HCT116 (cell line): ENCODE measurements around the gene TMCO5A. TPM values are rescaled to one million over a fixed set of nuclear protein-coding genes. Genes with fewer than 3 reads are reported as not detected.

ENCODE experiments used
- ATAC-seq: fragments of 200-7000 bp; cut with Tn5 transposase; 2 replicates; pipeline ENCODE4 v1.9.1; 2020; ENCODE audit warnings: mild to moderate bottlenecking, moderate library complexity
- BruUV-seq: library from RNA; stranded (reverse); fragments of 400-500 nt; replicated peaks from 2 replicates; lab custom pipeline; 2021; lab: Mats Ljungman, UMichigan
- CTCF ChIA-PET: fragments of 300-600 bp; sonication (Branson Sonifier 250); formaldehyde crosslinking; loops from one replicate; lab custom pipeline; 2021; ENCODE audit warnings: antibody characterized with exemption; lab: Charles Lee
- POLR2A ChIA-PET: fragments of 300-600, 350-600 bp; sonication (Branson Sonifier 250); formaldehyde crosslinking; loops from one replicate; lab custom pipeline; 2021; ENCODE audit warnings: antibody characterized with exemption; lab: Charles Lee
- RAD21 ChIA-PET, 2 experiments: fragments of 300-600 bp; sonication (Branson Sonifier 250); formaldehyde crosslinking; loops; one replicate each; lab custom pipeline; 2023; ENCODE audit warnings: low total read pairs in 2 of 2; ENCODE audit not compliant: uncharacterized antibody in 2 of 2, unreplicated experiment in 2 of 2, low non-redundant PET in 1 of 2; lab: Charles Lee
- DNase-seq: peaks from one replicate; pipeline ENCODE4 v3.0.0-alpha.2; 2010; ENCODE audit warnings: low read depth, low spot score
- H2AFZ ChIP-seq: fragments of 200-600 bp; shearing (Covaris generic), sonication (generic); 2 replicates; pipeline ENCODE4 v1.6.1; 2017; ENCODE audit warnings: low read depth, mixed run types, mixed read lengths, antibody characterized with exemption, low read length; ENCODE audit not compliant: poor library complexity, severe bottlenecking
- H3K27ac ChIP-seq: 2 replicates; pipeline ENCODE4 v1.5.1; 2012; ENCODE audit warnings: low read depth, low read length
- H3K27me3 ChIP-seq: fragments of 200-600 bp; sonication (generic); 2 replicates; pipeline ENCODE4 v1.6.1; 2016; ENCODE audit warnings: mixed run types, low read length, mixed read lengths; ENCODE audit not compliant: insufficient read depth
- H3K36me3 ChIP-seq, 2 experiments: fragments of 200-500 bp in 1 of 2; fragments of 200-600 bp in 1 of 2; sonication (Bioruptor generic) in 1 of 2; sonication (generic) in 1 of 2; 2 replicates each; pipeline versions ENCODE4 v1.5.1 to v1.6.1; 2014 to 2016; ENCODE audit warnings: low read length in 2 of 2, inconsistent platforms in 1 of 2, mixed read lengths in 1 of 2, mixed run types in 1 of 2; ENCODE audit not compliant: insufficient read depth in 2 of 2, control insufficient read depth in 1 of 2
- H3K4me1 ChIP-seq, 2 experiments: fragments of 200-600 bp in 1 of 2; sonication (generic) in 1 of 2; 2 replicates each; pipeline versions ENCODE4 v1.5.1 to v1.6.1; 2012 to 2017; ENCODE audit warnings: low read length in 2 of 2, inconsistent platforms in 1 of 2, mild to moderate bottlenecking in 1 of 2, mixed read lengths in 1 of 2, mixed run types in 1 of 2, moderate library complexity in 1 of 2; ENCODE audit not compliant: insufficient read depth in 2 of 2, control insufficient read depth in 1 of 2
- H3K4me2 ChIP-seq: fragments of 200-600 bp; sonication (generic); 2 replicates; pipeline ENCODE4 v1.6.1; 2017; ENCODE audit warnings: mixed run types, low read length, mixed read lengths
- H3K4me3 ChIP-seq, 2 experiments: fragments of 200-600 bp in 1 of 2; sonication (generic) in 1 of 2; replicated peaks in 1 of 2; 2 replicates each; pipeline ENCODE4 v1.5.1; 2011 to 2016; ENCODE audit warnings: low read length in 2 of 2, control low read depth in 1 of 2, low read depth in 1 of 2, mild to moderate bottlenecking in 1 of 2, mixed read lengths in 1 of 2, mixed run types in 1 of 2
- H3K79me2 ChIP-seq: fragments of 200-600 bp; sonication (generic); 2 replicates; pipeline ENCODE4 v1.6.1; 2017; ENCODE audit warnings: mild to moderate bottlenecking, mixed run types, low read length, moderate library complexity, mixed read lengths; ENCODE audit not compliant: insufficient read depth
- H3K9ac ChIP-seq: fragments of 200-600 bp; sonication (generic); 2 replicates; pipeline ENCODE4 v1.6.1; 2016; ENCODE audit warnings: low read length, mixed read lengths
- H3K9me2 ChIP-seq: fragments of 200-600 bp; sonication (generic), shearing (Covaris generic); 2 replicates; pipeline ENCODE4 v1.6.1; 2017; ENCODE audit warnings: mixed run types, mild to moderate bottlenecking, moderate library complexity; ENCODE audit not compliant: insufficient read depth
- H3K9me3 ChIP-seq, 2 experiments: fragments of 200-500 bp in 1 of 2; fragments of 200-600 bp in 1 of 2; sonication (Bioruptor generic) in 1 of 2; sonication (generic) in 1 of 2; 2 replicates each; pipeline ENCODE4 v1.6.1; 2014 to 2017; ENCODE audit warnings: low read length in 2 of 2, mixed read lengths in 2 of 2, inconsistent platforms in 1 of 2, low read depth in 1 of 2, mild to moderate bottlenecking in 1 of 2, mixed run types in 1 of 2, moderate library complexity in 1 of 2; ENCODE audit not compliant: control insufficient read depth in 1 of 2, insufficient read depth in 1 of 2
- H4K20me1 ChIP-seq: fragments of 200-600 bp; sonication (generic), shearing (Covaris generic); 2 replicates; pipeline ENCODE4 v1.6.1; 2017; ENCODE audit warnings: mixed run types, mild to moderate bottlenecking, moderate library complexity; ENCODE audit not compliant: insufficient read depth
- CBX3 ChIP-seq: IDR thresholded peaks from 2 replicates; pipeline ENCODE4 v1.6.1; 2012; ENCODE audit warnings: low read depth
- EGR1 ChIP-seq: IDR thresholded peaks from 2 replicates; pipeline ENCODE4 v1.6.1; 2012; ENCODE audit warnings: low read depth
- ELF1 ChIP-seq: IDR thresholded peaks from 2 replicates; pipeline ENCODE4 v1.6.1; 2012; ENCODE audit warnings: low read depth, borderline replicate concordance
- EZH2phosphoT487 ChIP-seq: fragments of 200-600 bp; IDR thresholded peaks from 2 replicates; pipeline ENCODE4 v1.6.1; 2018; ENCODE audit warnings: antibody characterized with exemption, borderline replicate concordance
- JUND ChIP-seq: IDR thresholded peaks from 2 replicates; pipeline ENCODE4 v1.6.1; 2012
- MAX ChIP-seq: IDR thresholded peaks from 2 replicates; pipeline ENCODE4 v1.6.1; 2012
- POLR2A ChIP-seq: IDR thresholded peaks from 2 replicates; pipeline ENCODE4 v1.7.0; 2011; ENCODE audit warnings: borderline replicate concordance; ENCODE audit not compliant: insufficient read depth, insufficient read length; ENCODE audit errors: extremely low read depth
- RAD21 ChIP-seq: IDR thresholded peaks from 2 replicates; pipeline ENCODE4 v1.6.1; 2012; ENCODE audit warnings: low read depth, mild to moderate bottlenecking
- REST ChIP-seq: IDR thresholded peaks from 2 replicates; pipeline ENCODE4 v1.6.1; 2012; ENCODE audit warnings: low read depth
- SP1 ChIP-seq: IDR thresholded peaks from 2 replicates; pipeline ENCODE4 v1.6.1; 2012; ENCODE audit warnings: low read depth
- SRF ChIP-seq: IDR thresholded peaks from 2 replicates; pipeline ENCODE4 v1.6.1; 2012; ENCODE audit warnings: low read depth
- TCF7L2 ChIP-seq: IDR thresholded peaks from 2 replicates; pipeline ENCODE4 v1.7.0; 2011; ENCODE audit warnings: borderline replicate concordance, inconsistent platforms; ENCODE audit not compliant: insufficient read depth, insufficient read length; ENCODE audit errors: extremely low read depth
- YY1 ChIP-seq: IDR thresholded peaks from 2 replicates; pipeline ENCODE4 v1.6.1; 2011; ENCODE audit warnings: low read length, low read depth, moderate library complexity, mild to moderate bottlenecking; ENCODE audit not compliant: insufficient replicate concordance; ENCODE audit errors: extremely low read depth
- ZFX ChIP-seq: fragments of 450-650 bp; IDR thresholded peaks from 2 replicates; pipeline ENCODE4 v1.6.1; 2017
- intact Hi-C: fragments of 100-400 bp; cut with micrococcal nuclease; formaldehyde crosslinking; loops from 2 replicates; pipeline ENCODE4 v1.10.0; 2022
- total RNA-seq: library from RNA; stranded (reverse); gene quantifications from one replicate; pipeline ENCODE4 v1.2.1, GENCODE V29; 2021; ENCODE audit not compliant: unreplicated experiment
- TF ChIP-seq, protein P1 (sequence below), 3 experiments: fragments of 200-600 bp in 1 of 3; sonication (generic) in 1 of 3; IDR thresholded peaks in 2 of 3; conservative IDR thresholded peaks in 1 of 3; 2 replicates each; pipeline ENCODE4 v1.5.1; 2012 to 2017; ENCODE audit warnings: low read depth in 2 of 3, low read length in 2 of 3, antibody characterized with exemption in 1 of 3, borderline replicate concordance in 1 of 3, control low read depth in 1 of 3, mild to moderate bottlenecking in 1 of 3, mixed read lengths in 1 of 3, mixed run types in 1 of 3, moderate library complexity in 1 of 3; ENCODE audit not compliant: insufficient read depth in 1 of 3

The TMCO5A gene
- total RNA-seq, 1 experiment from 2014 or later: not detected

- ChIA-PET RAD21 (no interaction called here), POLR2A (no interaction called here), CTCF (interaction anchor here (1.3 kb wide), 1 partner anchor 10 kb away, joined by 7 read pairs; no protein-coding TSS in a partner anchor)
- Histone ChIP-seq H3K27me3 (no peaks in the 10 kb centered on the region), H2AFZ (no peak overlapping the region), H3K9me3 (no peaks in the 10 kb centered on the region), H3K27ac (no peak overlapping the region), H3K9ac (no peak overlapping the region), H3K4me1 (peaks cover 2 to 13% of the 10 kb centered on the region in 2 experiments; a peak in 3 of 4 replicates), H3K79me2 (no peaks in the 10 kb centered on the region), H4K20me1 (no peaks in the 10 kb centered on the region), H3K4me2 (no peak overlapping the region), H3K9me2 (no peaks in the 10 kb centered on the region), H3K36me3 (no peaks in the 10 kb centered on the region), H3K4me3 (no peak overlapping the region)
- DNase-seq: no peak
- TF ChIP-seq, protein P1, sequence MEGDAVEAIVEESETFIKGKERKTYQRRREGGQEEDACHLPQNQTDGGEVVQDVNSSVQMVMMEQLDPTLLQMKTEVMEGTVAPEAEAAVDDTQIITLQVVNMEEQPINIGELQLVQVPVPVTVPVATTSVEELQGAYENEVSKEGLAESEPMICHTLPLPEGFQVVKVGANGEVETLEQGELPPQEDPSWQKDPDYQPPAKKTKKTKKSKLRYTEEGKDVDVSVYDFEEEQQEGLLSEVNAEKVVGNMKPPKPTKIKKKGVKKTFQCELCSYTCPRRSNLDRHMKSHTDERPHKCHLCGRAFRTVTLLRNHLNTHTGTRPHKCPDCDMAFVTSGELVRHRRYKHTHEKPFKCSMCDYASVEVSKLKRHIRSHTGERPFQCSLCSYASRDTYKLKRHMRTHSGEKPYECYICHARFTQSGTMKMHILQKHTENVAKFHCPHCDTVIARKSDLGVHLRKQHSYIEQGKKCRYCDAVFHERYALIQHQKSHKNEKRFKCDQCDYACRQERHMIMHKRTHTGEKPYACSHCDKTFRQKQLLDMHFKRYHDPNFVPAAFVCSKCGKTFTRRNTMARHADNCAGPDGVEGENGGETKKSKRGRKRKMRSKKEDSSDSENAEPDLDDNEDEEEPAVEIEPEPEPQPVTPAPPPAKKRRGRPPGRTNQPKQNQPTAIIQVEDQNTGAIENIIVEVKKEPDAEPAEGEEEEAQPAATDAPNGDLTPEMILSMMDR (IDR thresholded peaks at IDR 0.05 in 2 of 3, conservative IDR thresholded peaks at IDR 0.05 in 1 of 3; ENCODE audit: borderline replicate concordance in 1 of 3, insufficient read depth in 1 of 3, low read depth in 2 of 3, low read length in 2 of 3): no peak
- no peak for TF ChIP-seq SRF
- TF ChIP-seq CBX3: no peak
- TF ChIP-seq YY1: no peak
- TF ChIP-seq RAD21: no peak
- no peak for TF ChIP-seq REST
- no peak for TF ChIP-seq POLR2A
- TF ChIP-seq ELF1: no peak
- no peak for TF ChIP-seq MAX
- TF ChIP-seq EZH2phosphoT487: no peak
- TF ChIP-seq JUND: no peak
- TF ChIP-seq TCF7L2: no peak
- no peak for TF ChIP-seq SP1
- TF ChIP-seq EGR1: no peak
- TF ChIP-seq ZFX: no peak
- intact Hi-C loops: no loop called here
- ATAC-seq: no peak
- BruUV-seq: no TSS peak
These were observed 32.3 kb upstream of the TMCO5A start for GRCh38 chr15:37902126-37902525.
